SU-DHL-6 (cell line): ENCODE measurements around the gene CADM1.

Experiments used
- H2AFZ ChIP-seq: fragments of 200-600 bp; sonication (generic); 2 replicates; pipeline ENCODE4 v1.6.1; 2014; ENCODE audit warnings: low read depth, mild to moderate bottlenecking, moderate library complexity, mixed read lengths, antibody characterized with exemption, low read length; ENCODE audit not compliant: severe bottlenecking
- H3F3A ChIP-seq: fragments of 200-600 bp; shearing (Covaris generic); 2 replicates; pipeline ENCODE4 v1.6.0; 2016; ENCODE audit warnings: antibody characterized with exemption, mild to moderate bottlenecking; ENCODE audit not compliant: insufficient read depth
- H3K27ac ChIP-seq: fragments of 200-600 bp; sonication (generic); 2 replicates; pipeline ENCODE4 v1.5.1; 2016; ENCODE audit warnings: low read depth, mild to moderate bottlenecking, low read length, moderate library complexity, mixed read lengths
- H3K27me3 ChIP-seq: fragments of 200-600 bp; sonication (generic), shearing (Covaris generic); 2 replicates; pipeline ENCODE4 v1.6.0; 2014; ENCODE audit warnings: mild to moderate bottlenecking, low read length
- H3K36me3 ChIP-seq: fragments of 200-600 bp; sonication (generic); 2 replicates; pipeline ENCODE4 v1.6.1; 2014; ENCODE audit warnings: mild to moderate bottlenecking, low read length, mixed read lengths
- H3K4me2 ChIP-seq: fragments of 300-600, 200-600 bp; shearing (Covaris generic), sonication (generic); 2 replicates; pipeline ENCODE4 v1.6.0; 2014; ENCODE audit warnings: low read length, low read depth, mild to moderate bottlenecking; ENCODE audit not compliant: poor library complexity, severe bottlenecking
- H3K4me3 ChIP-seq: fragments of 200-600 bp; sonication (generic); 2 replicates; pipeline ENCODE4 v1.5.1; 2014; ENCODE audit warnings: antibody characterized with exemption, low read length, mild to moderate bottlenecking, mixed read lengths; ENCODE audit not compliant: insufficient read depth, poor library complexity, severe bottlenecking
- H3K79me2 ChIP-seq: fragments of 200-600 bp; sonication (generic); 2 replicates; pipeline ENCODE4 v1.6.1; 2014; ENCODE audit warnings: mild to moderate bottlenecking, low read length, moderate library complexity; ENCODE audit not compliant: insufficient read depth
- H3K9ac ChIP-seq: fragments of 200-600 bp; sonication (generic); 2 replicates; pipeline ENCODE4 v1.7.0; 2014; ENCODE audit warnings: mild to moderate bottlenecking, low read length
- H3K9me2 ChIP-seq: fragments of 200-600 bp; sonication (generic); replicated peaks from 2 replicates; pipeline ENCODE4 v1.6.1; 2014; ENCODE audit warnings: low read length; ENCODE audit not compliant: insufficient read depth
- H3K9me3 ChIP-seq: fragments of 200-600 bp; sonication (generic); 2 replicates; pipeline ENCODE4 v1.6.1; 2014; ENCODE audit warnings: low read length, mixed read lengths; ENCODE audit not compliant: insufficient read depth
- H4K20me1 ChIP-seq: fragments of 200-600 bp; sonication (generic); 2 replicates; pipeline ENCODE4 v1.6.1; 2014; ENCODE audit warnings: low read depth, mild to moderate bottlenecking, antibody characterized with exemption, low read length, moderate library complexity, mixed read lengths
- CTCF ChIP-seq: fragments of 200-600 bp; sonication (generic); IDR thresholded peaks from one replicate; pipeline ENCODE4 v1.5.1; 2017; ENCODE audit warnings: antibody characterized with exemption, mild to moderate bottlenecking, low read length, moderate library complexity; ENCODE audit not compliant: insufficient read depth, poor library complexity, severe bottlenecking
- EZH2phosphoT487 ChIP-seq: fragments of 200-600 bp; sonication (generic), shearing (Covaris generic); conservative IDR thresholded peaks from 2 replicates; pipeline ENCODE4 v1.6.1; 2018; ENCODE audit warnings: mild to moderate bottlenecking, antibody characterized with exemption, low read length, moderate library complexity, mixed read lengths

CADM1 gene

DNA sequence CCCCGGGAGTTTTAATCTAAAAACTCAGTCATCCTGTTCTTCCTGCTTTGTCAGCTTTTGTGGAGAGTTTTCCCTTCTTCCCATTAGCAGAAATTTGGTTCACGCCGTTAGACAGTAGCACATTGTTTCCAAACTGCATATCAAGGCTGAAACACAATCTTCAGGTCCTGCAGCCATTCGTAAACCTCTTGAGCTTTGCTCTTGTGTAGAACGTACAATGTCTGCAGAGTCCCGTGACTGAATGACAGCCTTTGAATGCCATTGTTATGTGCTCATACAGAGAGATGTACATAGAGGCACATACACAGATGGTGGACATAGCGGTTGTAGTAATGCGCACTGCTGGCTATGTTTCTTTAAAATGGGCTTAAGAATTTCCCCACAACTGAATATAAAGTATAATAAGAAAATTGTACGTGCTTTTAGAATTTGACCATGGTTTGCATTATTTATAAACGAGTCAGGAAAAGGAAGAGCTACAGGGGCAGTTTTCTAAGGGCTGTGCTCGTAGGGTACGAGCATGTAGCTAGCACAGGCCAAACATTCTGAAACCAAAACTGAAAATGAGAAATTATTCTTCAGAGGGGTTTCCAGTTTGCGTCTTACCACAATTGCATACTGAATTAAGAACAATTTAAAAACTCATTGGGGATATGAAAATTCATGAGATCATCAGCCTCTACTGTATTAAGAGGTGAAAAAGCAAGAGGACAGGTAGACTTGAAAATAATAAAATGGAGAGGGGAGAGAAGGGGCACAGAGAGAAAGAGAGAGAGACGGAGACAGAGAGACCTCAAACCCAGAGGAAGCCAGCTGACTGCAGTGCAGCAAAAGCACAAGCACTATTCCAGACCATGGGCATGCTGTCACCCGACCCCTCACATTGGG, 310.1 kb downstream of the CADM1 start:
- no peaks in the 10 kb centered on the region for H3K36me3 ChIP-seq
- H3K9me3 ChIP-seq = no peaks in the 10 kb centered on the region
- H3F3A ChIP-seq = no peaks in the 10 kb centered on the region
- no peak overlapping the region for H3K9ac ChIP-seq
- no peak overlapping the region for H3K4me3 ChIP-seq
- no peak overlapping the region for H2AFZ ChIP-seq
- no peaks in the 10 kb centered on the region for H4K20me1 ChIP-seq
- H3K9me2 ChIP-seq = no peaks in the 10 kb centered on the region
- H3K79me2 ChIP-seq = no peaks in the 10 kb centered on the region
- no peak for TF ChIP-seq EZH2phosphoT487
- TF ChIP-seq CTCF = no peak
- peak overlapping the region; percentile 10 for H3K4me2 ChIP-seq
- H3K27me3 ChIP-seq = no peaks in the 10 kb centered on the region
- no peak overlapping the region for H3K27ac ChIP-seq

GRCh38 chr11:115191761-115192160, 312.5 kb downstream of the CADM1 start:
- no peaks in the 10 kb centered on the region for H3K27me3 ChIP-seq
- no peaks in the 10 kb centered on the region for H3K79me2 ChIP-seq
- TF ChIP-seq EZH2phosphoT487 (no peak), CTCF (no peak)
- no peaks in the 10 kb centered on the region for H4K20me1 ChIP-seq
- H3K4me3 ChIP-seq = no peak overlapping the region
- H2AFZ ChIP-seq = no peak overlapping the region
- H3F3A ChIP-seq = no peaks in the 10 kb centered on the region
- H3K9ac ChIP-seq = no peak overlapping the region
- H3K4me2 ChIP-seq = no peak overlapping the region
- H3K9me2 ChIP-seq = no peaks in the 10 kb centered on the region
- no peaks in the 10 kb centered on the region for H3K36me3 ChIP-seq
- no peak overlapping the region for H3K27ac ChIP-seq
- H3K9me3 ChIP-seq = no peaks in the 10 kb centered on the region

DNA sequence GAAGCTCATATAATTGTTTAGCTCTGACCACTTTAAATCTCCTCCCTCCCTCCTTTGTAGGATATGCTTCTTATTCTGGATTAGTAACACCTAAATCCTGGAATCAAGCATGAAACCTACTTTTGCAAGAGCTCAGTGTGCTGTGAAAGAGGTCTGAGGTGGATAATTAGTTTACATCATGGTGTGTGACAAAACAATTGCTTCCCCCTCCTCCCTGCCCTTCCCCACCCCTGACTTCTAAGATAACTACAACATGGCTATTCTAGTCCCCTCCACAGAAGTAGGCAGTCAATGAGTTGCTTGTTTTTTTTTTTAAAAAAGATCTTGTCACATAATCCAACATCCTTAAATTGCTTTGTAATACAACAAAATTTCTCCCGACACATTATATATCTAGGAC, 314.0 kb downstream of the CADM1 start:
- Histone ChIP-seq H2AFZ (no peak overlapping the region), H3K27ac (no peak overlapping the region), H3K4me2 (no peak overlapping the region), H3K4me3 (no peak overlapping the region), H3K9me2 (no peaks in the 10 kb centered on the region), H3F3A (no peaks in the 10 kb centered on the region), H3K9ac (no peak overlapping the region), H3K27me3 (no peaks in the 10 kb centered on the region), H4K20me1 (no peaks in the 10 kb centered on the region), H3K79me2 (no peaks in the 10 kb centered on the region), H3K9me3 (no peaks in the 10 kb centered on the region), H3K36me3 (no peaks in the 10 kb centered on the region)
- TF ChIP-seq EZH2phosphoT487 (no peak), CTCF (no peak)
